ENCODE results near the gene DECR2.

DNA sequence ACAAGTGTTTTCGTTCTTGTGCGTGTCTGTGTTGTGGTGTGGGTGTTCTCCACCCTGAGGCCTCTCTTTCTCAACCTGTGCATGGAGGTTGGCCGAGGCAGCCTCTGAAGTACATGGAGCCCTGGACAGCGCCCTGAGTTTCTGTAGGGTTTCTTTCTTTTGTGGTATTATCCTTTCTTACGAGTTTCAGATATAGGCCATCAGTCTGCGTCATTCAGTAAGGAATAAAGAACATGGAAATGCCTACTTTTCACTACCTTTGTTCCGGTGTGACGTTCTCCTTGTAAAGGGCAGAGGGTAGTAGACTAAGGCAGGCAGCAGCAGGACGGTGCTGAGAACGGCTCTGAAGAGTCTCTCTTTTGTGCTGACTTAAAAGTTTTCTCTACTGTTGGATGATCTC lies 42.3 kb downstream of the DECR2 start:
- TF ChIP-seq, protein P1, sequence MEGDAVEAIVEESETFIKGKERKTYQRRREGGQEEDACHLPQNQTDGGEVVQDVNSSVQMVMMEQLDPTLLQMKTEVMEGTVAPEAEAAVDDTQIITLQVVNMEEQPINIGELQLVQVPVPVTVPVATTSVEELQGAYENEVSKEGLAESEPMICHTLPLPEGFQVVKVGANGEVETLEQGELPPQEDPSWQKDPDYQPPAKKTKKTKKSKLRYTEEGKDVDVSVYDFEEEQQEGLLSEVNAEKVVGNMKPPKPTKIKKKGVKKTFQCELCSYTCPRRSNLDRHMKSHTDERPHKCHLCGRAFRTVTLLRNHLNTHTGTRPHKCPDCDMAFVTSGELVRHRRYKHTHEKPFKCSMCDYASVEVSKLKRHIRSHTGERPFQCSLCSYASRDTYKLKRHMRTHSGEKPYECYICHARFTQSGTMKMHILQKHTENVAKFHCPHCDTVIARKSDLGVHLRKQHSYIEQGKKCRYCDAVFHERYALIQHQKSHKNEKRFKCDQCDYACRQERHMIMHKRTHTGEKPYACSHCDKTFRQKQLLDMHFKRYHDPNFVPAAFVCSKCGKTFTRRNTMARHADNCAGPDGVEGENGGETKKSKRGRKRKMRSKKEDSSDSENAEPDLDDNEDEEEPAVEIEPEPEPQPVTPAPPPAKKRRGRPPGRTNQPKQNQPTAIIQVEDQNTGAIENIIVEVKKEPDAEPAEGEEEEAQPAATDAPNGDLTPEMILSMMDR (IDR thresholded peaks at IDR 0.05; ENCODE audit: poor library complexity) = no peak
- no peak for TF ChIP-seq EZH2 (IDR thresholded peaks at IDR 0.05; ENCODE audit: borderline replicate concordance)
- no peak for TF ChIP-seq EZH2phosphoT487 (IDR thresholded peaks at IDR 0.05; ENCODE audit: low read depth, severe bottlenecking, unreplicated experiment)
